A549 (cell line): ENCODE results near the gene TXNDC2. TPM values are rescaled to one million over a fixed set of nuclear protein-coding genes. Genes with fewer than 3 reads are reported as not detected.

Experiments
- ATAC-seq, 2 experiments: fragments of 200-7000 bp in 1 of 2; fragments of >200 bp in 1 of 2; cut with Nextera tagmentation in 1 of 2; cut with Tn5 transposase in 1 of 2; 3 replicates each; pipeline versions ENCODE4 v1.8.0 to v1.9.1; 2018 to 2020; ENCODE audit warnings: mild to moderate bottlenecking in 1 of 2, moderate library complexity in 1 of 2
- CTCF ChIA-PET: fragments of 300-600 bp; sonication (Branson Sonifier 250); formaldehyde crosslinking; extraction: SDS; loops from one replicate; lab custom pipeline; 2021; ENCODE audit warnings: antibody characterized with exemption, inconsistent platforms; lab: Yijun Ruan, JAX
- POLR2A ChIA-PET: fragments of 350-600 bp; formaldehyde crosslinking; extraction: SDS; loops from one replicate; lab custom pipeline; 2021; ENCODE audit warnings: antibody characterized with exemption, inconsistent platforms; lab: Yijun Ruan, JAX
- DNase-seq, 2 experiments: peaks; one replicate each; pipeline versions ENCODE4 v3.0.0 to v3.0.0-alpha.2; 2011 to 2016; ENCODE audit warnings: low read depth in 1 of 2, low spot score in 1 of 2
- FAIRE-seq: peaks from 2 replicates; lab custom pipeline; 2011; peaks lifted over from hg19 to GRCh38; lab: Jason Lieb, UNC
- H3K27ac ChIP-seq, 2 experiments: fragments of >200 bp; sonication (Bioruptor Twin); formaldehyde crosslinking; 3 replicates each; pipeline ENCODE4 v1.5.1; 2016 to 2017
- H3K4me1 ChIP-seq: fragments of >200 bp; sonication (Bioruptor Twin); formaldehyde crosslinking; 3 replicates; pipeline ENCODE4 v1.6.1; 2016
- H3K4me2 ChIP-seq: fragments of >200 bp; sonication (Bioruptor Twin); formaldehyde crosslinking; 3 replicates; pipeline ENCODE4 v1.6.1; 2016
- H3K4me3 ChIP-seq: fragments of >200 bp; sonication (Bioruptor Twin); formaldehyde crosslinking; 3 replicates; pipeline ENCODE4 v1.5.1; 2016
- H3K9me3 ChIP-seq: fragments of >200 bp; sonication (Bioruptor Twin); formaldehyde crosslinking; 3 replicates; pipeline ENCODE4 v1.6.1; 2016
- CEBPB ChIP-seq, 2 experiments: fragments of >200 bp in 1 of 2; sonication (Bioruptor Twin) in 1 of 2; formaldehyde crosslinking in 1 of 2; IDR thresholded peaks; 2 replicates each; pipeline ENCODE4 v1.6.1; 2012 to 2016
- CHD4 ChIP-seq: fragments of 200-600 bp; sonication (generic); IDR thresholded peaks from 2 replicates; pipeline ENCODE4 v1.6.1; 2016; ENCODE audit warnings: antibody characterized with exemption, mild to moderate bottlenecking, borderline replicate concordance
- EHF ChIP-seq: fragments of 250-450 bp; sonication (Bioruptor Pico); IDR thresholded peaks from 2 replicates; pipeline ENCODE4 v1.5.0; 2020; ENCODE audit warnings: mild to moderate bottlenecking
- FOSL2 ChIP-seq, 2 experiments: fragments of 450-650 bp in 1 of 2; fragments of >200 bp in 1 of 2; sonication (Bioruptor Twin) in 1 of 2; formaldehyde crosslinking; IDR thresholded peaks; 2 replicates each; pipeline versions ENCODE4 v1.5.0 to v1.6.1; 2016 to 2020; ENCODE audit warnings: mild to moderate bottlenecking in 1 of 2, moderate library complexity in 1 of 2
- FOXS1 ChIP-seq: fragments of 250-450 bp; sonication (Bioruptor Pico); IDR thresholded peaks from 2 replicates; pipeline ENCODE4 v1.5.0; 2020; ENCODE audit warnings: mild to moderate bottlenecking, moderate library complexity
- HOXB13 ChIP-seq: fragments of 250-450 bp; sonication (Bioruptor Pico); IDR thresholded peaks from 2 replicates; pipeline ENCODE4 v1.5.0; 2020; ENCODE audit warnings: low read depth, mild to moderate bottlenecking, moderate library complexity
- JUNB ChIP-seq: fragments of >200 bp; sonication (Bioruptor Twin); formaldehyde crosslinking; IDR thresholded peaks from 2 replicates; pipeline ENCODE4 v1.6.1; 2016
- KDM1A ChIP-seq: fragments of 200-600 bp; sonication (generic); IDR thresholded peaks from 2 replicates; pipeline ENCODE4 v1.6.1; 2016; ENCODE audit warnings: low read depth, mild to moderate bottlenecking
- NFE2L2 ChIP-seq: fragments of 150-350 bp; conservative IDR thresholded peaks from 2 replicates; pipeline ENCODE4 v1.6.1; 2014; ENCODE audit warnings: low read length
- RNF2 ChIP-seq: fragments of 200-600 bp; sonication (generic); IDR thresholded peaks from 2 replicates; pipeline ENCODE4 v1.6.1; 2016; ENCODE audit warnings: low read depth, mild to moderate bottlenecking, antibody characterized with exemption, moderate library complexity, borderline replicate concordance
- SMC3 ChIP-seq: fragments of >200 bp; sonication (Bioruptor Twin); formaldehyde crosslinking; IDR thresholded peaks from 3 replicates; pipeline ENCODE4 v1.6.1; 2018; ENCODE audit warnings: inconsistent platforms
- SREBF2 ChIP-seq: fragments of 450-650 bp; IDR thresholded peaks from 2 replicates; pipeline ENCODE4 v1.6.1; 2014; ENCODE audit warnings: mild to moderate bottlenecking, moderate library complexity
- TFCP2L1 ChIP-seq: fragments of 250-450 bp; sonication (Bioruptor Pico); IDR thresholded peaks from 2 replicates; pipeline ENCODE4 v1.5.0; 2021; ENCODE audit warnings: mild to moderate bottlenecking
- TP53 ChIP-seq: fragments of 250-450 bp; sonication (Bioruptor Pico); IDR thresholded peaks from 2 replicates; pipeline ENCODE4 v1.5.0; 2021; ENCODE audit warnings: mild to moderate bottlenecking, moderate library complexity
- ZC3H11A ChIP-seq: fragments of 450-650 bp; IDR thresholded peaks from 2 replicates; pipeline ENCODE4 v1.6.1; 2014; ENCODE audit warnings: antibody characterized with exemption, mild to moderate bottlenecking
- ZFP36 ChIP-seq: fragments of 450-650 bp; IDR thresholded peaks from 2 replicates; pipeline ENCODE4 v1.6.1; 2014; ENCODE audit warnings: borderline replicate concordance; ENCODE audit not compliant: partially characterized antibody
- ZNF302 ChIP-seq: fragments of 250-450 bp; sonication (Bioruptor Pico); IDR thresholded peaks from 2 replicates; pipeline ENCODE4 v1.9.0; 2021; ENCODE audit warnings: inconsistent platforms, mild to moderate bottlenecking, moderate library complexity
- WGBS: methylation state at CpG from one replicate; pipeline ENCODE4 v1.1.6; 2017; ENCODE audit errors: missing lambda C conversion rate; 5-methylcytosine and 5-hydroxymethylcytosine counted together
- polyA minus RNA-seq: library from RNA; depleted of rRNA, polyadenylated mRNA; stranded (reverse); fragments of >200 nt; gene quantifications from 2 replicates; pipeline ENCODE4 v1.2.3, GENCODE V29; 2011; rRNA and poly(A)+ RNA removed
- polyA plus RNA-seq, 4 experiments: library from polyadenylated mRNA; depleted of rRNA in 3 of 4; stranded (reverse); fragments of >200 nt; fragmentation: RNase III in 1 of 4; extraction: RNeasy Plus Mini Kit Qiagen cat#74134 plus additional on column Dnase treatment in 1 of 4; gene quantifications; 2 replicates in 3 of 4; 3 replicates in 1 of 4; pipeline ENCODE4 v1.2.3, GENCODE V29; 2011 to 2017
- TF ChIP-seq, protein P1 (sequence below): fragments of >200 bp; sonication (Bioruptor Twin); formaldehyde crosslinking; IDR thresholded peaks from 3 replicates; pipeline ENCODE4 v1.6.1; 2016
- TF ChIP-seq, protein P2 (sequence below): fragments of 250-450 bp; sonication (Bioruptor Pico); IDR thresholded peaks from 2 replicates; pipeline ENCODE4 v1.5.0; 2020; ENCODE audit warnings: low read depth, mild to moderate bottlenecking, moderate library complexity
- TF ChIP-seq, protein P3 (sequence below): IDR thresholded peaks from 2 replicates; pipeline ENCODE4 v1.6.1; 2012; ENCODE audit warnings: low read depth, borderline replicate concordance
- TF ChIP-seq, protein P4 (sequence below): IDR thresholded peaks from 2 replicates; pipeline ENCODE4 v1.6.1; 2012
- TF ChIP-seq, protein P5 (sequence below): fragments of 450-650 bp; IDR thresholded peaks from 2 replicates; pipeline ENCODE4 v1.6.1; 2014; ENCODE audit warnings: antibody characterized with exemption

Gene TXNDC2
- polyA plus RNA-seq (2011; rRNA removed) (0.16 TPM in 1 of 2 replicates, not detected in the other), polyA plus RNA-seq (2017; fragmentation: RNase III; extraction: RNeasy Plus Mini Kit Qiagen cat#74134 plus additional on column Dnase treatment) (0.06 to 0.12 TPM in 2 of 3 replicates, not detected in the other), polyA minus RNA-seq (0.37 TPM in 1 of 2 replicates, not detected in the other)
- 0.05 and 0.09 TPM in 2 replicates for polyA plus RNA-seq (2012; cell fraction: cytosol; rRNA removed)
- polyA plus RNA-seq (2012; cell fraction: nucleus; rRNA removed), result 0.12 TPM in 1 of 2 replicates, not detected in the other

DNA sequence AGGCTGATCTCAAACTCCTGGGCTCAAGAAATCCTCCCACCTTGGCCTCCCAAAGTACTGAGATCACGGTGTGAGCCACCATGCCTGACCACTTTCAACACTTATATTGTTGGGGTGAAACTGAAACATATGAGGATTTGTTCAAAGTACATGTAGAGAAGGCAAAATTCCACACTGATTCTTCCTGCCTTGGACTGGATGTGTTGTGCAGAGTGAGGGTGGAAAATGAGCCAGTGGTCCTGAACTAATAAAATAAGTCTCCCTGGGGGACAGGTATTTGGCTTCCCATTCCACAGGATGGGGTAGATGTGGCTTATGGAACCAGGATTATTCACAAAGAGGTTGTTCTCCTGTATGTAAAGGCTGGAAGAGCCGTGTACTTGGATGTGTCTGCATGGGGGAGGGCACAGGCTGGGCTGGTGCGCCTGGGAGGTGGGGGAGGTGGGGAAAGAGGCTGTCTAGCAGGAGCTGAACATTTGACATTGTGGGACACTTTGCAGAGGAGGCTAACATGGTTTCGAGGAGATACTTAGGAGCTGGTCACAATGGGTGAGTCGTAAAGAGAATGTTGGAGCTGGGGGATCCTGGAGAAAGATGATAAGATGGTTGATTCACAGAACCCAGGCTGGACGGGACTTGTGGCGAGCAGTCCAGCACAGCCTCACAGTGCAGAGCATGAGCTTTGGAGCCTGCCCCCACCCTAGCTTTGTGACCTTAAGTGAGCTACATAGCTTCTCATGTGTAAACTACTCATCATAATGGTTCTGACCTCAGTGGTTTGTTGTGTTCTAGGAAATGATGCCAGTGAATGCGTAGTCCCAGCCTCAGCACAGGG is at the start of gene TXNDC2:
TXNDC2 (plus strand) TSS at position 804 of the 835 bp plus-strand sequence. CDS start 708 bp downstream, outside the sequence.
- Histone ChIP-seq H3K4me2 (no peak within 1 kb of the TSS), H3K4me3 (no peak within 1 kb of the TSS)
- FAIRE-seq (no peak), DNase-seq (no peak)
- TF ChIP-seq, protein P1, sequence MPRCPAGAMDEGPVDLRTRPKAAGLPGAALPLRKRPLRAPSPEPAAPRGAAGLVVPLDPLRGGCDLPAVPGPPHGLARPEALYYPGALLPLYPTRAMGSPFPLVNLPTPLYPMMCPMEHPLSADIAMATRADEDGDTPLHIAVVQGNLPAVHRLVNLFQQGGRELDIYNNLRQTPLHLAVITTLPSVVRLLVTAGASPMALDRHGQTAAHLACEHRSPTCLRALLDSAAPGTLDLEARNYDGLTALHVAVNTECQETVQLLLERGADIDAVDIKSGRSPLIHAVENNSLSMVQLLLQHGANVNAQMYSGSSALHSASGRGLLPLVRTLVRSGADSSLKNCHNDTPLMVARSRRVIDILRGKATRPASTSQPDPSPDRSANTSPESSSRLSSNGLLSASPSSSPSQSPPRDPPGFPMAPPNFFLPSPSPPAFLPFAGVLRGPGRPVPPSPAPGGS, result no peak
- no peak for TF ChIP-seq ZFP36
- no peak for TF ChIP-seq EHF
- TF ChIP-seq, all 56 proteins: peak for 0
- ChIA-PET CTCF (no interaction called here), POLR2A (interaction anchor here (1.4 kb wide), 1 partner anchor 8 kb away, joined by 6 read pairs; no protein-coding TSS in a partner anchor)
- Histone ChIP-seq H3K9me3 (no peaks in the 10 kb centered on the region), H3K27ac (peak within 1 kb of the TSS in 1 of 2 experiments; percentile 35; a peak in 1 of 6 replicates), H3K4me1 (no peaks in the 10 kb centered on the region)
- WGBS, result 77% methylated on average over 8 of the region's 8 CpGs
- ATAC-seq, result no peak

DNA sequence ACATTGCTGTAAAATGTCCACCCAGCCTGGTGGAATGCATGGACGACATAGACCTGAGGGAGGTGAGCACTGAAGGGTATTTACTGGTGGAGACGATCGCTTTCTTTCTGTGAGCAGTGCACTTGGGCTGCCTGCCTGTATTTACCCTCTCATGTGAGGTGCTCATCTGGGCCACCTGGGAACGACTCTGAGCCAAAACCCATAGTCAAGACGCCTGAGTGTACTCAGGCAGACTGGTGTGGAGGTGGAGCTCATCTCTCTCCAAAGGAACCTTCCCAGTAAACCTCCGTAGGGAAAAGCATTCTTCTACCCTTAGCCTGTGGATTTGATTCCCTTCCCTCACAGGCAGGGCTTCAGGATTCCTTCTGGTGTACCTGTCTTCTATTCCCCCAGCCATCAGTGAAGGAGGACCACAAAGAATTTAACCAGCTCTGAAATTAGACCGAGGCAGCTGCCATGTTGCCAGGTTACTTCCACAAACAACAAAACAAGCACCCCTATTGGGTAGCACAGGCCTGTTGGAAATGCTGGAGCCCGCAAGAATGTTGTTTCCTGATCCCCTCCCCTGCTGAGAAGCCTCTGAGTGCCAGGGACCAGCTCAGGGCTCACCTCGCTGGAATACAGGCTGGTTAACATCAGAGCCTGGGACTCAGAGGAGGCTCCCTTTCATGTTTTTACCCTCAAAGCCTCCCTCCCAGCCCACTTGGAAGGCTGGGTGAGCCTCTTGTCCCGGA is 47.5 kb upstream of the TXNDC2 start:
- DNase-seq (peak in 1 of 2 experiments; percentile 33), FAIRE-seq (no peak), ATAC-seq (peak in 1 of 2 experiments; percentile 57; a peak in 3 of 6 replicates)
- H3K9me3 ChIP-seq, result no peaks in the 10 kb centered on the region
- no peak overlapping the region for H3K4me2 ChIP-seq
- TF ChIP-seq, protein P2, sequence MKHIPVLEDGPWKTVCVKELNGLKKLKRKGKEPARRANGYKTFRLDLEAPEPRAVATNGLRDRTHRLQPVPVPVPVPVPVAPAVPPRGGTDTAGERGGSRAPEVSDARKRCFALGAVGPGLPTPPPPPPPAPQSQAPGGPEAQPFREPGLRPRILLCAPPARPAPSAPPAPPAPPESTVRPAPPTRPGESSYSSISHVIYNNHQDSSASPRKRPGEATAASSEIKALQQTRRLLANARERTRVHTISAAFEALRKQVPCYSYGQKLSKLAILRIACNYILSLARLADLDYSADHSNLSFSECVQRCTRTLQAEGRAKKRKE (CRISPR knock-in tag), result no peak
- TF ChIP-seq, protein P3, sequence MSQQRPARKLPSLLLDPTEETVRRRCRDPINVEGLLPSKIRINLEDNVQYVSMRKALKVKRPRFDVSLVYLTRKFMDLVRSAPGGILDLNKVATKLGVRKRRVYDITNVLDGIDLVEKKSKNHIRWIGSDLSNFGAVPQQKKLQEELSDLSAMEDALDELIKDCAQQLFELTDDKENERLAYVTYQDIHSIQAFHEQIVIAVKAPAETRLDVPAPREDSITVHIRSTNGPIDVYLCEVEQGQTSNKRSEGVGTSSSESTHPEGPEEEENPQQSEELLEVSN, result no peak
- TF ChIP-seq NFE2L2, result no peak
- TF ChIP-seq RNF2, result no peak
- TF ChIP-seq, protein P4, sequence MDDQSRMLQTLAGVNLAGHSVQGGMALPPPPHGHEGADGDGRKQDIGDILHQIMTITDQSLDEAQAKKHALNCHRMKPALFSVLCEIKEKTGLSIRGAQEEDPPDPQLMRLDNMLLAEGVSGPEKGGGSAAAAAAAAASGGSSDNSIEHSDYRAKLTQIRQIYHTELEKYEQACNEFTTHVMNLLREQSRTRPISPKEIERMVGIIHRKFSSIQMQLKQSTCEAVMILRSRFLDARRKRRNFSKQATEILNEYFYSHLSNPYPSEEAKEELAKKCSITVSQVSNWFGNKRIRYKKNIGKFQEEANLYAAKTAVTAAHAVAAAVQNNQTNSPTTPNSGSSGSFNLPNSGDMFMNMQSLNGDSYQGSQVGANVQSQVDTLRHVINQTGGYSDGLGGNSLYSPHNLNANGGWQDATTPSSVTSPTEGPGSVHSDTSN, result no peak
- TF ChIP-seq FOXS1 (CRISPR knock-in tag), result no peak
- no peak for TF ChIP-seq EHF
- TF ChIP-seq KDM1A, result no peak
- TF ChIP-seq CHD4, result no peak
- TF ChIP-seq, protein P5, sequence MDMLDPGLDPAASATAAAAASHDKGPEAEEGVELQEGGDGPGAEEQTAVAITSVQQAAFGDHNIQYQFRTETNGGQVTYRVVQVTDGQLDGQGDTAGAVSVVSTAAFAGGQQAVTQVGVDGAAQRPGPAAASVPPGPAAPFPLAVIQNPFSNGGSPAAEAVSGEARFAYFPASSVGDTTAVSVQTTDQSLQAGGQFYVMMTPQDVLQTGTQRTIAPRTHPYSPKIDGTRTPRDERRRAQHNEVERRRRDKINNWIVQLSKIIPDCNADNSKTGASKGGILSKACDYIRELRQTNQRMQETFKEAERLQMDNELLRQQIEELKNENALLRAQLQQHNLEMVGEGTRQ, result no peak
- no peak for TF ChIP-seq ZC3H11A
- TF ChIP-seq TFCP2L1 (CRISPR knock-in tag), result no peak
- TF ChIP-seq TP53 (CRISPR knock-in tag), result no peak
- no peak for TF ChIP-seq ZNF302 (CRISPR knock-in tag)
- TF ChIP-seq SREBF2, result no peak
- no peak for TF ChIP-seq HOXB13 (CRISPR knock-in tag)
- TF ChIP-seq FOSL2 (IDR thresholded peaks at IDR 0.05), result no peak
- no peak for TF ChIP-seq FOSL2 (CRISPR knock-in tag; IDR thresholded peaks at IDR 0.05)
- TF ChIP-seq JUNB, result no peak
- no peak for TF ChIP-seq SMC3
- no peak for TF ChIP-seq CEBPB (IDR thresholded peaks at IDR 0.05)
- peak overlapping the region in 1 of 2 experiments; percentile 60; a peak in 3 of 6 replicates for H3K27ac ChIP-seq
- 79% methylated on average over 10 of the region's 10 CpGs for WGBS
- H3K4me3 ChIP-seq, result no peak overlapping the region
- H3K4me1 ChIP-seq, result no peaks in the 10 kb centered on the region
- POLR2A ChIA-PET, result no interaction called here
- CTCF ChIA-PET, result interaction anchor here (1.1 kb wide), 1 partner anchor 19 kb away, joined by 3 read pairs; no protein-coding TSS in a partner anchor
